HCT116 (cell line): Measurements from ENCODE around the gene XDH. TPM values are rescaled to one million over a fixed set of nuclear protein-coding genes. Genes with fewer than 3 reads are reported as not detected.

Experiments used
- ATAC-seq: fragments of 200-7000 bp; cut with Tn5 transposase; 2 replicates; pipeline ENCODE4 v1.9.1; 2020; ENCODE audit warnings: mild to moderate bottlenecking, moderate library complexity
- BruUV-seq: library from RNA; stranded (reverse); fragments of 400-500 nt; replicated peaks from 2 replicates; lab custom pipeline; 2021; lab: Mats Ljungman, UMichigan
- CTCF ChIA-PET: fragments of 300-600 bp; sonication (Branson Sonifier 250); formaldehyde crosslinking; loops from one replicate; lab custom pipeline; 2021; ENCODE audit warnings: antibody characterized with exemption; lab: Charles Lee
- POLR2A ChIA-PET: fragments of 300-600, 350-600 bp; sonication (Branson Sonifier 250); formaldehyde crosslinking; loops from one replicate; lab custom pipeline; 2021; ENCODE audit warnings: antibody characterized with exemption; lab: Charles Lee
- RAD21 ChIA-PET, 2 experiments: fragments of 300-600 bp; sonication (Branson Sonifier 250); formaldehyde crosslinking; loops; one replicate each; lab custom pipeline; 2023; ENCODE audit warnings: low total read pairs in 2 of 2; ENCODE audit not compliant: uncharacterized antibody in 2 of 2, unreplicated experiment in 2 of 2, low non-redundant PET in 1 of 2; lab: Charles Lee
- DNase-seq: peaks from one replicate; pipeline ENCODE4 v3.0.0-alpha.2; 2010; ENCODE audit warnings: low read depth, low spot score
- H2AFZ ChIP-seq: fragments of 200-600 bp; shearing (Covaris generic), sonication (generic); 2 replicates; pipeline ENCODE4 v1.6.1; 2017; ENCODE audit warnings: low read depth, mixed run types, mixed read lengths, antibody characterized with exemption, low read length; ENCODE audit not compliant: poor library complexity, severe bottlenecking
- H3K27ac ChIP-seq: 2 replicates; pipeline ENCODE4 v1.5.1; 2012; ENCODE audit warnings: low read depth, low read length
- H3K27me3 ChIP-seq: fragments of 200-600 bp; sonication (generic); 2 replicates; pipeline ENCODE4 v1.6.1; 2016; ENCODE audit warnings: mixed run types, low read length, mixed read lengths; ENCODE audit not compliant: insufficient read depth
- H3K36me3 ChIP-seq, 2 experiments: fragments of 200-500 bp in 1 of 2; fragments of 200-600 bp in 1 of 2; sonication (Bioruptor generic) in 1 of 2; sonication (generic) in 1 of 2; 2 replicates each; pipeline versions ENCODE4 v1.5.1 to v1.6.1; 2014 to 2016; ENCODE audit warnings: low read length in 2 of 2, inconsistent platforms in 1 of 2, mixed read lengths in 1 of 2, mixed run types in 1 of 2; ENCODE audit not compliant: insufficient read depth in 2 of 2, control insufficient read depth in 1 of 2
- H3K4me1 ChIP-seq, 2 experiments: fragments of 200-600 bp in 1 of 2; sonication (generic) in 1 of 2; 2 replicates each; pipeline versions ENCODE4 v1.5.1 to v1.6.1; 2012 to 2017; ENCODE audit warnings: low read length in 2 of 2, inconsistent platforms in 1 of 2, mild to moderate bottlenecking in 1 of 2, mixed read lengths in 1 of 2, mixed run types in 1 of 2, moderate library complexity in 1 of 2; ENCODE audit not compliant: insufficient read depth in 2 of 2, control insufficient read depth in 1 of 2
- H3K4me2 ChIP-seq: fragments of 200-600 bp; sonication (generic); 2 replicates; pipeline ENCODE4 v1.6.1; 2017; ENCODE audit warnings: mixed run types, low read length, mixed read lengths
- H3K4me3 ChIP-seq, 2 experiments: fragments of 200-600 bp in 1 of 2; sonication (generic) in 1 of 2; replicated peaks in 1 of 2; 2 replicates each; pipeline ENCODE4 v1.5.1; 2011 to 2016; ENCODE audit warnings: low read length in 2 of 2, control low read depth in 1 of 2, low read depth in 1 of 2, mild to moderate bottlenecking in 1 of 2, mixed read lengths in 1 of 2, mixed run types in 1 of 2
- H3K79me2 ChIP-seq: fragments of 200-600 bp; sonication (generic); 2 replicates; pipeline ENCODE4 v1.6.1; 2017; ENCODE audit warnings: mild to moderate bottlenecking, mixed run types, low read length, moderate library complexity, mixed read lengths; ENCODE audit not compliant: insufficient read depth
- H3K9ac ChIP-seq: fragments of 200-600 bp; sonication (generic); 2 replicates; pipeline ENCODE4 v1.6.1; 2016; ENCODE audit warnings: low read length, mixed read lengths
- H3K9me2 ChIP-seq: fragments of 200-600 bp; sonication (generic), shearing (Covaris generic); 2 replicates; pipeline ENCODE4 v1.6.1; 2017; ENCODE audit warnings: mixed run types, mild to moderate bottlenecking, moderate library complexity; ENCODE audit not compliant: insufficient read depth
- H3K9me3 ChIP-seq, 2 experiments: fragments of 200-500 bp in 1 of 2; fragments of 200-600 bp in 1 of 2; sonication (Bioruptor generic) in 1 of 2; sonication (generic) in 1 of 2; 2 replicates each; pipeline ENCODE4 v1.6.1; 2014 to 2017; ENCODE audit warnings: low read length in 2 of 2, mixed read lengths in 2 of 2, inconsistent platforms in 1 of 2, low read depth in 1 of 2, mild to moderate bottlenecking in 1 of 2, mixed run types in 1 of 2, moderate library complexity in 1 of 2; ENCODE audit not compliant: control insufficient read depth in 1 of 2, insufficient read depth in 1 of 2
- H4K20me1 ChIP-seq: fragments of 200-600 bp; sonication (generic), shearing (Covaris generic); 2 replicates; pipeline ENCODE4 v1.6.1; 2017; ENCODE audit warnings: mixed run types, mild to moderate bottlenecking, moderate library complexity; ENCODE audit not compliant: insufficient read depth
- ELF1 ChIP-seq: IDR thresholded peaks from 2 replicates; pipeline ENCODE4 v1.6.1; 2012; ENCODE audit warnings: low read depth, borderline replicate concordance
- EZH2 ChIP-seq: fragments of 200-600 bp; sonication (generic); IDR thresholded peaks from 2 replicates; pipeline ENCODE4 v1.6.1; 2017; ENCODE audit warnings: antibody characterized with exemption, mixed run types
- EZH2phosphoT487 ChIP-seq: fragments of 200-600 bp; IDR thresholded peaks from 2 replicates; pipeline ENCODE4 v1.6.1; 2018; ENCODE audit warnings: antibody characterized with exemption, borderline replicate concordance
- FOSL1 ChIP-seq: IDR thresholded peaks from 2 replicates; pipeline ENCODE4 v1.6.1; 2012; ENCODE audit warnings: low read depth
- JUND ChIP-seq: IDR thresholded peaks from 2 replicates; pipeline ENCODE4 v1.6.1; 2012
- POLR2A ChIP-seq: IDR thresholded peaks from 2 replicates; pipeline ENCODE4 v1.7.0; 2011; ENCODE audit warnings: borderline replicate concordance; ENCODE audit not compliant: insufficient read depth, insufficient read length; ENCODE audit errors: extremely low read depth
- SRF ChIP-seq: IDR thresholded peaks from 2 replicates; pipeline ENCODE4 v1.6.1; 2012; ENCODE audit warnings: low read depth
- ZBTB33 ChIP-seq: IDR thresholded peaks from 2 replicates; pipeline ENCODE4 v1.6.1; 2011; ENCODE audit warnings: mild to moderate bottlenecking, low read length, moderate library complexity; ENCODE audit not compliant: insufficient replicate concordance; ENCODE audit errors: extremely low read depth
- intact Hi-C: fragments of 100-400 bp; cut with micrococcal nuclease; formaldehyde crosslinking; loops from 2 replicates; pipeline ENCODE4 v1.10.0; 2022
- total RNA-seq: library from RNA; stranded (reverse); gene quantifications from one replicate; pipeline ENCODE4 v1.2.1, GENCODE V29; 2021; ENCODE audit not compliant: unreplicated experiment
- TF ChIP-seq, protein P1 (sequence below): IDR thresholded peaks from 2 replicates; pipeline ENCODE4 v1.6.1; 2012
- TF ChIP-seq, protein P2 (sequence below), 3 experiments: fragments of 200-600 bp in 1 of 3; sonication (generic) in 1 of 3; IDR thresholded peaks in 2 of 3; conservative IDR thresholded peaks in 1 of 3; 2 replicates each; pipeline ENCODE4 v1.5.1; 2012 to 2017; ENCODE audit warnings: low read depth in 2 of 3, low read length in 2 of 3, antibody characterized with exemption in 1 of 3, borderline replicate concordance in 1 of 3, control low read depth in 1 of 3, mild to moderate bottlenecking in 1 of 3, mixed read lengths in 1 of 3, mixed run types in 1 of 3, moderate library complexity in 1 of 3; ENCODE audit not compliant: insufficient read depth in 1 of 3

Gene XDH
- total RNA-seq, 1 experiment from 2014 or later = 0.15 TPM

DNA sequence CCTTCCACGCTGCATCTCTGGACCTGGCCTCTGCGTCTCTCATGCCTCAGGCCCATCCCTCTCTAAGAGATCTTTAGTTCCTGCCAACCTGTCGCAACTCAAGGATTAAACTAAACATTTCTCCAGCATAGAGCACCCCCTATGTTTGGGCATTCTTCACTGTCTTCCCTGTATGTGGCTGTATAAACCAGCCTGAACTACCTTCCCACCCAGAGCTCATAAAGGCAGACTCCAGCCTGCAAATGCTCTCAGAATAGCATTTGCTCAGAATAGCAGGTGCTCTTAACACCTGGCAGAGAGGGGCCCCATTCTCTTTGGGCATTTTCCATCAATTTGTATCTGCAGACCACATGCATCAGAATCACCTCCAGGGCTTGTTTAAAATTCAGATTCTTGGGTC, 97.1 kb downstream of the XDH start:
- Histone ChIP-seq H3K27ac (no peak overlapping the region), H2AFZ (no peak overlapping the region), H3K36me3 (no peaks in the 10 kb centered on the region), H3K9me2 (no peaks in the 10 kb centered on the region), H3K9me3 (no peaks in the 10 kb centered on the region), H3K4me1 (no peaks in the 10 kb centered on the region), H4K20me1 (no peaks in the 10 kb centered on the region), H3K27me3 (peaks cover 8% of the 10 kb centered on the region), H3K4me2 (no peak overlapping the region), H3K79me2 (no peaks in the 10 kb centered on the region), H3K9ac (no peak overlapping the region), H3K4me3 (no peak overlapping the region)
- DNase-seq (no peak), ATAC-seq (no peak)
- POLR2A ChIA-PET = no interaction called here
- BruUV-seq = no TSS peak
- intact Hi-C loops = no loop called here
- CTCF ChIA-PET = no interaction called here
- RAD21 ChIA-PET = no interaction called here
- TF ChIP-seq ZBTB33 = no peak
- no peak for TF ChIP-seq EZH2phosphoT487
- TF ChIP-seq, protein P1, sequence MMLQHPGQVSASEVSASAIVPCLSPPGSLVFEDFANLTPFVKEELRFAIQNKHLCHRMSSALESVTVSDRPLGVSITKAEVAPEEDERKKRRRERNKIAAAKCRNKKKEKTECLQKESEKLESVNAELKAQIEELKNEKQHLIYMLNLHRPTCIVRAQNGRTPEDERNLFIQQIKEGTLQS = no peak
- no peak for TF ChIP-seq JUND
- TF ChIP-seq EZH2 = no peak
- TF ChIP-seq SRF = no peak
- TF ChIP-seq, protein P2, sequence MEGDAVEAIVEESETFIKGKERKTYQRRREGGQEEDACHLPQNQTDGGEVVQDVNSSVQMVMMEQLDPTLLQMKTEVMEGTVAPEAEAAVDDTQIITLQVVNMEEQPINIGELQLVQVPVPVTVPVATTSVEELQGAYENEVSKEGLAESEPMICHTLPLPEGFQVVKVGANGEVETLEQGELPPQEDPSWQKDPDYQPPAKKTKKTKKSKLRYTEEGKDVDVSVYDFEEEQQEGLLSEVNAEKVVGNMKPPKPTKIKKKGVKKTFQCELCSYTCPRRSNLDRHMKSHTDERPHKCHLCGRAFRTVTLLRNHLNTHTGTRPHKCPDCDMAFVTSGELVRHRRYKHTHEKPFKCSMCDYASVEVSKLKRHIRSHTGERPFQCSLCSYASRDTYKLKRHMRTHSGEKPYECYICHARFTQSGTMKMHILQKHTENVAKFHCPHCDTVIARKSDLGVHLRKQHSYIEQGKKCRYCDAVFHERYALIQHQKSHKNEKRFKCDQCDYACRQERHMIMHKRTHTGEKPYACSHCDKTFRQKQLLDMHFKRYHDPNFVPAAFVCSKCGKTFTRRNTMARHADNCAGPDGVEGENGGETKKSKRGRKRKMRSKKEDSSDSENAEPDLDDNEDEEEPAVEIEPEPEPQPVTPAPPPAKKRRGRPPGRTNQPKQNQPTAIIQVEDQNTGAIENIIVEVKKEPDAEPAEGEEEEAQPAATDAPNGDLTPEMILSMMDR (IDR thresholded peaks at IDR 0.05 in 2 of 3, conservative IDR thresholded peaks at IDR 0.05 in 1 of 3; ENCODE audit: borderline replicate concordance in 1 of 3, insufficient read depth in 1 of 3, low read depth in 2 of 3, low read length in 2 of 3) = no peak
- no peak for TF ChIP-seq ELF1
- no peak for TF ChIP-seq FOSL1
- TF ChIP-seq POLR2A = no peak
